Activated CD4-positive, alpha-beta T cell treated with anti-CD3 and anti-CD28 coated beads, Interleukin-10, Interleukin-2, amounts not matched to agents 100 ng/mL and 50 ng/mL, durations not matched to agents 16 hours and 8 hours (primary cell): ENCODE data around the gene LMOD1.
"Not testable (repeated sequence)": the region's sequence is repeated elsewhere in the genome, so short reads cannot be mapped to it uniquely, and the experiment has no call there.

Experiments
- DNase-seq: peaks from one replicate; pipeline ENCODE4 v3.0.0-alpha.2; 2020

The LMOD1 gene

DNA sequence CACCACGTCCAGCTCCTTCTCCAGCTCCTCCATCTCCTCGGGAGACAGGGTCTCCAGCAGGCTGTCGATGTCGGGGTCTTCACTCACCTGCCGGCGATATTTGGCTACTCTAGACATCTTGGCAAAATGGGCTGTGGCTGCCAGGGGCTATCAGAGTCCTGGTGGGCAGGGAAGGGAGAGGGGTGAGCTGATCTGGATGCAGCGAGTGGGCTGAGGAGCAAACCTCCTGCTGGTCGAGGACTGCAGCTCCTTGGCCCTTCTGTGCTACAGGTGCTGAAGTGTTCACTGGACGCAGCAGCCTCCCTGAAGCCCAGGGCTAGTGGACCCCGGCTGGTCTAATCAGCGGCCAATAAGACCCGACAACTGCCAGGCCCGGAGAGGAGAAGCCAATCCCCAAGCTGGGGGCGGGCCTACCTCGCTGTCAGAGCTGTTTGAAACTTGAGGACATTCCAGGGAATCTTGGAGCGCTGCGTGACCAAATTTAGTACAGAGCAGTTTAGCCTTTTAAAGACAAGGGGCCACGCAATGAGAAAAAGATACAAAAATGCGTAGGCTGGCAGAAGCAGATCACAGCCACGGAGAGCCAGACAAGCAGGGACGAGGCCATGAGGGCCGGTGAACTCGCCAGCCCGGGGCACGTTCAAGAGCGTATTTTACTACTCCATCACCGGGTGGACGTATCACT, at the start of gene LMOD1:
Gene LMOD1, minus strand, starts transcription at position 325 of the 685 bp plus-strand sequence. Its CDS starts 208 bp downstream, at position 117.
- DNase-seq: no peak

DNA sequence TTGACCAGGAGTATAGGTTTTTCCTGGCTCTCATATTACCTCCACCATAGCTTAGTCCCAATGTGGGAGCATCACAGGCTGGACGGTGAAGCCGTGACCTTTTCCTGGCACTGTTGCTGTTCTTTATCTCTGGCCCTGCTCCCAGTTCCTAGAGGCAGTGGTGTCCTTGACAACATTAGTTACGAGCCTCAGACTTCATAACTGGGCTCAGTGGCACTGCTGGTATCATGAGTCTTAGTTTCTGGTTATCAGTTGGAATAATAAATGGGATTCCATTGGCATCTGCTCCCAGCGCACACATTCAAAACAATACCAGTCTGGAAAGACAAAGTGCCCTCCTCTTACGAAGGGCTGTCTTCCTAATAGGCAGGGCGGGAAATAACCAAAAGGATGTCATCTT, 44.1 kb upstream of the LMOD1 start:
- no peak for DNase-seq

DNA sequence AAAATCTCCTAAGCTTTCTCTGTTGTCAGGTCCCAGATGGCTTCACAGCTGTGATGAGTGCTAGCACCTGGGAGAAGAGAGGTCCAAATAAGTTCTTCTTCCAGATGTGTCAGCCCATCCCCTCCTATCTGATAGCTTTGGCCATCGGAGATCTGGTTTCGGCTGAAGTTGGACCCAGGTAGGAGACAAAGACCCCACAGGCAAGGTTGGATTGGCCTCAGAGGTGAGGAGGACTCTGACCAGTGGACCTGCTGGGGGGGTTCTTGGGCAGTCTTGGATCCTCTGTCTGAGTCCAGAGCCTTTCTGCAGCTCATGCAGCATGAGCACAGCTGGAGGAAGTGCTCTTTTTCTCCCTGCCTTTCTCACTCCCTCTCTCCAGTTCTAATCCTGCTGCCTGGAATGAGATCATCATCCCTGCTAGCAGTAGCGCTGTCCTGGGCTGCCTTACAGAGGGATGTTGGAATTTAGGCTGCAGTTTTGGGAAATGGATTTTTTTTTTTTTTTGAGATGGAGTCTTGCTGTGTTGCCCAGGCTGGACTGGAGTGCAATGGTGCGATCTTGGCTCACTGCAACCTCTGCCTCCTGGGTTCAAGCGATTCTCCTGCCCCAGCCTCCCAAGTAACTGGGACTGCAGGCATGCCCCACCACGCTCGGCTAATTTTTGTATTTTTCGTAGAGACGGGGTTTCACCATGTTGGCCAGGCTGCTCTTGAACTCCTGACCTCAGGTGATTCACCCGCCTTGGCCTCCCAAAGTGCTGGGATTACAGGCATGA, 43.2 kb upstream of the LMOD1 start:
- DNase-seq: no peak

DNA sequence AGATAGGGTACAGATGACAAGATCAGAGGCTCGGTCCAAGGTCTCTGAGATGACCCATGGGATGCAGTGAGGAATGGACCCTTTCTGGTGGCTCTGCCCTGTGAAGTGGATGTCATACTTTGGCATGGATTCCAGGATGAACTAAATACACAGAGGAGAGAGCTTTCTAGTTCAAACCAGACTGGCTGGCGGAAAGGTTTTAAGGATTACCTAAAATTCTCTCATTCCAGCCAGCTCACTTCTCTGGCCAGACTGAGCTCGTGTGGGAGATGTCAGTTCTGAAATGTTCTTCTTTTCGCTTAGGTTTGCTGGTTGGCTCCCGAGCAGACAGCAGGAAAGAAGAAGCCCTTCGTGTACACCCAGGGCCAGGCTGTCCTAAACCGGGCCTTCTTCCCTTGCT, 42.3 kb upstream of the LMOD1 start:
- DNase-seq: no peak

DNA sequence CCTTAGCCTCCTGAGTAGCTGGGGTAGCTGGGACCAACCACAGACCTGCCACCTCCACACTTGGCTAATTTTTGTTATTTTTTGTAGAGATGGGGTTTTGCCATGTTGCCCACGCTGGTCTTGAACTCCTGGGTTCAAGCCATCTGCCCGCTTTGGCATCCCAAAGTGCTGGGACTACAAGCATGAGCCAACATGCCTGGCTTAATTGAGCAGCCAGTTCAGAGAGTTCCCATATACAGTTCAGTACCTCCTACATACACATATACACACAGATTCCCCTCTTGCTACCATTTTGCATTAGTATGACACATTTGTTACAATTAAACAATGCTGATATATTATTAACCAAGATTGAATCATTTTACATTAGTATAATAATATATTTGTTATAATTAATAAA, 39.0 kb upstream of the LMOD1 start:
- no peak for DNase-seq

DNA sequence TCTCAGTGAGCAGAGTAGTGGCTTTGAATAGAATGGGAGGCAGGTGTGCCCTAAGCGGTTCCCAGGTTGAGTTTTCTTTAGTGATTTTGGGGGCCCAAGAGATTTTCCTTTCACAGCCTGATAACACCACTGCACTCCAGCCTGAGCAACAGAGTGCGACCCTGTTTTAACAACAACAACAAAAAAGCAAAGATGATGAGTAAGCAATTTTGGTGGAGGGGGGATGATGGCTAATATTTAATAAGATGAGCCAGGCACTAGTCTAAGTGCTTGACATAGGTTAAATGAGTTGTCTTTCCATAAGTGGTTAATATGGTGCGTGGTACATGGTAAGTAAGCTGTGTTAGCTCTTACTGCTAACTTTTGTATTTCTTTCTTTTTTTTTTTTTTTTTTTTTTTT, 38.1 kb upstream of the LMOD1 start:
- no peak for DNase-seq

DNA sequence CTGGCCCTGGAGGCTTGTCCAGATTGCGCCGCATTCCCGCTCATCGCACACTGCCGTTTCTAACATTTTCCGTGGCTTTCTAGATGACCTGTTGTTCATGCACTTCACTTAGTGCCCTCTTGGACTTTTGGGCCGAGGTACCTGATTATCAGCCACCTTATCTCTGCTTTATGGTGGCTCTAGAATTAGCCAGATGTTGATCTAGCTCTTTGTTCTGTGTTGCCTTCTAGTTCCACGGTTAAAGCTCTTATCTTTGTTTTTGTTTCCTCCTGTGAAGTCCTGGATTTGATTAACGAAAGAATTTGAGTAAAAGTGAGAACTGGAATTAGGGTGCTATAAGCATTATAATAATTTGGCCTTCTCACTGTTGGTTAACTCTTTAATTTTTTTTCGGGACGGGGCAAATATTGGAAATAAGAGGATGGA, 37.0 kb upstream of the LMOD1 start:
- no peak for DNase-seq

DNA sequence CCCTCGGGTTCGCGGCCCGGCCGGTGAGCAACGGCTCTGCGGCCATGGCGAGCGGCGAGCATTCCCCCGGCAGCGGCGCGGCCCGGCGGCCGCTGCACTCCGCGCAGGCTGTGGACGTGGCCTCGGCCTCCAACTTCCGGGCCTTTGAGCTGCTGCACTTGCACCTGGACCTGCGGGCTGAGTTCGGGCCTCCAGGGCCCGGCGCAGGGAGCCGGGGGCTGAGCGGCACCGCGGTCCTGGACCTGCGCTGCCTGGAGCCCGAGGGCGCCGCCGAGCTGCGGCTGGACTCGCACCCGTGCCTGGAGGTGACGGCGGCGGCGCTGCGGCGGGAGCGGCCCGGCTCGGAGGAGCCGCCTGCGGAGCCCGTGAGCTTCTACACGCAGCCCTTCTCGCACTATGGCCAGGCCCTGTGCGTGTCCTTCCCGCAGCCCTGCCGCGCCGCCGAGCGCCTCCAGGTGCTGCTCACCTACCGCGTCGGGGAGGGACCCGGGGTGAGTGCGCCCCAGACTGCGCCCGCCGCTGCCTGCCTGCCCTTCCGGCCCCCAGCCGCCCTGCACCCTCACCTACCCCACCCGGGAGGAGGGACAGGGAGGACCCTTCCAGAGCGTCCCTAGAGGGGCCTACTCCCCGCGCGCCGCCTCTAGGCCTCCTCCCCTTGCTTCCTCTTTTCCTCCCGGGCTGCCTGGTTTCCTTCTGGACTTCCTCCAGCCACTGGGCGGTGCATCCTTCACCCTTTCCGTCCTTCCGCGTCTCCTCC, 36.5 kb upstream of the LMOD1 start, which contains the start of gene RNPEP:
Gene RNPEP, plus strand, starts transcription at position 26 of the 757 bp plus-strand sequence. Its CDS starts 19 bp downstream, at position 45.
- peak; percentile 48 for DNase-seq

DNA sequence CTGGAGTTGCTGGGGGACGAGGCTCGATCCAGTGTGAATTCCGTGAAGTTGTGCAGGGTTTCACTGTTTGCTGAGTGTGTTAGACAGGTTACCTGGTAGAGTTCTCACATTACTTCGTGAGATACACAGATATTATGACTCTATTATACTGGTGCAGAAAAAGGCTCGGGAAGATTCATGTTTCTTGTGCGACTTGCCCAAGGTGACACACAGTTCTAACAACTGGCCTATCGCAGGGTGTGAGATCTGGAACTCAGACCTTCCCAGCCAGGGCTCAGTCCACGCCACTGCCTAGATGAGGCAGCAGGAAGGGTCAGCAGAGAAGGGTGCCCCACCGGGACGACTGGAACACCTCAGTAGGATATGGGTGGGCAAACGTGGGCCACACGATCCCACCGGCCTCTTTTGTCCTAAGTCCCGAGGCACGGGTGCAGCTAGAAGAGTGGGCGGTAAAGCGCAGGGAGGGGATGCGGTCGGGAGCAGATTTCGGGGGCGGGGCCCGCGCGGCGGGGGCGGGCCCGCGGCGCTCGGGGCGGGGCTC, 35.8 kb upstream of the LMOD1 start:
- DNase-seq: peak; percentile 77

DNA sequence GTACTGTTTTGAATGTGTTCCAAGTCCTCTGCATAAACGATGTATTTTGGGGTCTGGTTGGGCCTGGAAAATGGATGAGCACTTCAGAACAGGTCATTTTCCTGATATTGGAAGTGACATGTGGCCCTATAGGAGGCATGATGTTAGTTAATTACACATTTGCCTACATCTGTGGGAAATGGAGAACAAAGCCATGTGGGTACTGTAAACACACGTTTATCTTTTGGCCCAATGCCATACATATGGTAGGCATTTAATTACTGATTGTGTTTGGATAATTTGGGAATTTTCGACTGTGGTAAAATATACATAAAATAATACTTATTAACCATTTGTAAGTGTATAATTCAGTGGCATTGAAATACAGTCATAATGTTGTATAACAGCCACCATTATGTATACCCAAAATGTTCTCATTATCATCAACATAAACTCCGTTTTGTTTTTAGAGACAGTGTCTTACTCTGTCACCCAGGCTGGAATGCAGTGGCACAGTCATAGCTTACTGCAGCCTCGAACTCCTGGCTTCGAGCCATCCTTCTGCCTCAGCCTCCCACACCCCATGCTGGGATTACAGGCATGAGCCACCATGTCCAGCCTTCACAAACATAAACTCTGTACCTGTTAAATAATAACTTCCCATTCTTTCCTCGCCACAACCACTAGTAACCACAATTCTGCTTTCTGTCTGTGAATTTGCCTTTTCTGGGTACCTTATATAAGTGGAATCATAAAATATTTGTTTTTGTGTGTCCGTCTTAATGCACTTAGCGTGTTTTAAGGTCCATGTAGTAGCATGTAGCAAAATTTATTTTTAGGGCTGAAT, 24.2 kb upstream of the LMOD1 start:
- no peak for DNase-seq

DNA sequence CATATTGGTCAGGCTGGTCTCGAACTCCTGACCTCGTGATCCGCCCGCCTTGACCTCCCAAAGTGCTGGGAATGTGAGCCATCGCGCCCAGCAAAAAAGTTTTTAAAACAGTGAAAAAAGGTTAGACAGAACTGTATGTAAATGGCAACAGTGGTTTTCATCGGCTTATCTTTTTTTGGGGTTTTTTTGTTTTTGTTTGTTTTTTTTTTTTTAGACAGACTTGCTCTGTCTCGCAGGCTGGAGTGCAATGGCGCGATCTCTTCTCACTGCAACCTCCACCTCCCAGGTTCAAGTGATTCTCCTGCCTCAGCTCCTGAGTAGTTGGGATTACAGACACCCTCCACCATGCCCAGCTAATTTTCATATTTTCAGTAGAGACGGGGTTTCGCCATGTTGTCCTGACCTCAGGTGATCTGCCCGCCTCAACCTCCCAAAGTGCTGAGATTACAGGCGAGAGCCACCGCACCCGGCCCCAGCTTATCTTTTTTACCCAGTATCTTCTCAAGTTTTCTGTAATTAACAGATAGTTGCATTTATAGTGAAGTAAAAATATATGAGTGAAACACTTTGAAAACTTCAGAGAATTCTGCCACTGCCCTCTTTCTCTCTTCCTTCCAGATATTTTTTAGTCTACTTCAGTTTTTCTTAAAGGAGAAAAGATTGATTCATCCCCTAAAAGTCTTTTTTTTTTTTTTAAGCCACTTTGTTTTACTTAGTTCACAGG, 22.0 kb upstream of the LMOD1 start:
- no peak for DNase-seq

DNA sequence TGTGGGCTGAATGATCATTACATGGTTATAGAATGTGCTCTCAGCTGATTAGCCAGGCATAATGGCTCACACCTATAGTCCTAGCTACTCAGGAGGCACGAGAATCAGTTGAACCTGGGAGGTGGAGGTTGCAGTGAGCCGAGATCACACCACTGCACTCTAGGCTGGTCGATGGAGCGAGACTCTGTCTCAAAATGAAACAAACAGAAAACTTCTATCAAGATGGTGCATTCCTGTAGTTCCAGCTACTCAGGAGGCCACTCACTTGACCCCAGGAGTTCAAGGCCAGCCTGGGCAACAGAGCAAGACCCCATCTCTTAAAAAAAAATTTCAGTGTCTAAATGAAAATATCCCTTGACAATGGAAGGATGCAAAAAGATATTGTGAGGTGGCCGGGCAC, 19.8 kb upstream of the LMOD1 start:
- DNase-seq: no peak

DNA sequence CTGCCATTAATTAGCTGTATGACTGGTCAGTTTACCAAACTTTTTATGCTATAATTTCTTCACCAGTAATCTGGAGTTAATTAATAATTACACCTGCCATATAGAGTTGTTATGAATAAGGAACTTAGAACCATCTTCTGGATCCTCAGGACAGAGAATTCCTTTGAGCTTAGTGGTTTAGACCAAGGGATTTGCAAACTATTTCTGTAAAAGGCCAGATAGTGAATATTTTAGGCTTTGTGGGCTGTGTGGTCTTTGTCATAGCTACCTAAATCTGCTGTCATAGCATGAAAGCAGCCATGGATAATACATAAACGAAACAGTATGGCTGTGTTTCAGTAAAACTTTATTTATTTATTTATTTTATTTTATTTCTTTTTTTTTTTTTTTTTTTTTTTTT, 17.9 kb upstream of the LMOD1 start:
- DNase-seq: no peak

DNA sequence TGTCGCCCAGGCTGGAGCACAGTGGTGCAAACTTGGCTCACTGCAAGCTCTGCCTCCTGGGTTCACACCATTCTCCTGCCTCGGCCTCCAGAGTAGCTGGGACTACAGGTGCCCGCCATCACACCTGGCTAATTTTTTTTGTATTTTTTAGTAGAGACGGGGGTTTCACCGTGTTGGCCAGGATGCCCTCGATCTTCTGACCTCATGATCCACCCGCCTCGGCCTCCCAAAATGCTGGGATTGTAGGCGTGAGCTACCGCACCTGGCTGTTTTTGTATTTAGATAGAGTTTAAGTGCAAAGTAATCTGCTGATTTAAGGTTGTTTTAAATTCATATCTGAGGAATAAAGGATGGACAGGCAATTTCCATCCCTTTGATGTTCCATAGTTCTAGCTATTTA, 16.0 kb upstream of the LMOD1 start:
- DNase-seq: not testable (repeated sequence)

DNA sequence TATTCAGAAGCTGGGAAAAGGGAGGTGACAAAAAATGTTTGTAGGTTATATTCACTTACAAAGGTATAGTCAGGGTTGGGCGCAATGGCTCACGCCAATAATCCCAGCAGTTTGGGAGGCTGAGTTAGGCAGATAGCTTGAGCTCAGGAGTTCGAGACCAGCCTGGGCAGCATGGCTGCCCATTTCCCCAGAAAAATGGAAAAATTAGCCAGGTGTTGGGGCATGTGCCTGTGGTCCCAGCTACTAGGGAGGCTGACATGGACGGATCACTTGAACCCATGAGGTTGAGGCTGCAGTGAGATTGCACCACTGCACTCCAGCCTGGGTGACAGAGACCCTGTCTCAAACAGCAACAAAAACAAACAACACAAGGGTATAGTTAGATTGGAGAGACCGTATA, 12.0 kb upstream of the LMOD1 start:
- DNase-seq: no peak

DNA sequence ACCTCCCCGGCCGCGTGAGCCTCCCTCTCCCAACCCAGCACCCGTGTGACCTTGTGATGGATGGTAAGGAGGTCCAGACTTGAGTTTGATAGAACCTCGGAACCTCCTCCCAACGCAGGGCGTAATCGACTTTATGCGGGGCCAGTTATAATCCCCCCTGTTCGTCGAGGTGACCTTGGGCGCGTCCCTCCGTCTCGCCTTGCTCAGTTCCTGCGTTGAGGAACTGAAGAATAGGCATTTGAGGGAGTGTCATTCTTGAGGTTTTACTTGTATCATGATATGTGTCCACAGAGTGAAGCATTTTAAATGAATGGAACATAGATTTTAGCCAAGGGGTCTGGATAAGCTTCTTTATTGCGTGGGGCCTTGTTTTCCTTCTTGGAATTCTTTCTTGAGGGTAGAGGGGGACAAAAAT, 9.4 kb upstream of the LMOD1 start:
- no peak for DNase-seq

DNA sequence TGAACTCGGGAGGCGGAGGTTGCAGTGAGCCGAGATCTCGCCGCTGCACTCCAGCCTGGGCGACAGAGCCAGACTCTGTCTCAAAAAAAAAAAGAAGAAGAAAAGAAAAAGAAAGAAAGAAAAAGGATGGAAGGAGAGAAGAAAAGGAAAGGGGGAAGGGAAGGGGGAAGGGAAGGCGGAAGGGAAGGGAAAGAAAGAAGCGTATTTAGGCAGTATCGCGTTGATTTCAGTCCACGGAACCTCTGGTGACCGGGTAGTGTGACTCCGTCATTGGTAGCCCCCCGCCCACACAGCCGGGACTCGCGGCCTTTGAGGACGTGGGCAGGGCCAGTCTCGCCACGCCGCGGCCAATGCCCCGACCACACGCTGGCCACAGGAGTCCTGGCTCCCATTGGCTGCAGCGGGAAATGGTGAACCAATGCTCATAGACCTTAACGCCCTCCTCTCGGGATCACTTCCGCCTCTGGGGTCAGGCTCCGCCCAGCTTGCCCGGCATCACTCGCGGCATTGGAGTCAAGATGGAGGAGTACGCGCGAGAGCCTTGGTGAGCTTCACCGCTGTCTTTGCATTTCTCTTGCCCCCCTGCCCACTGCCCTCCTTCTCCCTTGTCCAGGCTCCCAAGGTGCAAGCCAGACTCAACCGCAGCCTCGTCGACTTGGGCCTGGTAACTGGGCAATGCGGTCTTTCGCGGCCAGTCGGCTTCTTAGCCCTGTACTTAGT, 8.8 kb upstream of the LMOD1 start, which contains the start of gene TIMM17A:
Gene TIMM17A, plus strand, starts transcription at position 495 of the 720 bp plus-strand sequence. Its CDS starts 24 bp downstream, at position 519.
- DNase-seq: peak; percentile 98

DNA sequence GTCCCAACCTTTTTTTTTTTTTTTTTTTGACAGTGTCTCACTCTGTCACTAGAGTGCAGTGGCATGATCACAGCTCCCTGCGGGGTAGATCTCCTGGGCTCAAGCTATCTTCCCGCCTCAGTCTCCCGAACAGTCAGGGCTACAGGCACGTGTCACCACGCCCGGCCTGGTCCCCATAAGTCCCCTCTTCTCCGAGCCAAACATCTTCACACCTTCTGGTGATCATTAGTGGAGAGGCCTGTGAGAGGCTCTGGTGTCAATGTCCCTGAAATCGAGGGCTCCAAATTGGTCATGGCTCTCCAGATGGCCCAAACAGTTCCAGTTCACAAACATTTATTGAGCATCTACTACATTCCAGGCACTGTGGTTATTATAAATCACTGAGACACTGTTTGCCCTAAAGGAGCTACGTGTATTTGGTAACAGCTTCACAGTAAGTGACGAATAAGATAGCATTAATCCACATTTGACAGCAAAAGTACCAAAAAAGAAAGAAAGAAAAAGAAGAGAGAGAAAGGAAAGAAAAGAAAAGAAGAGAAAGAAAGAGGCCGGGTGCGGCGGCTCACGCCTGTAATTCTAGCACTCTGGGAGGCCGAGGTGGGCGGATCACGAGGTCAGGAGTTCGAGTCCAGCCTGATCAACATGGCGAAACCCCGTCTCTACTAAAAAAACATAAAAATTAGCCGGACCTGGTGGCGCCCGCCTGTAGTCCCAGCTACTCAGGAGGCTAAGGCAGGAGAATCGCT, 8.1 kb upstream of the LMOD1 start:
- peak; percentile 19 for DNase-seq

DNA sequence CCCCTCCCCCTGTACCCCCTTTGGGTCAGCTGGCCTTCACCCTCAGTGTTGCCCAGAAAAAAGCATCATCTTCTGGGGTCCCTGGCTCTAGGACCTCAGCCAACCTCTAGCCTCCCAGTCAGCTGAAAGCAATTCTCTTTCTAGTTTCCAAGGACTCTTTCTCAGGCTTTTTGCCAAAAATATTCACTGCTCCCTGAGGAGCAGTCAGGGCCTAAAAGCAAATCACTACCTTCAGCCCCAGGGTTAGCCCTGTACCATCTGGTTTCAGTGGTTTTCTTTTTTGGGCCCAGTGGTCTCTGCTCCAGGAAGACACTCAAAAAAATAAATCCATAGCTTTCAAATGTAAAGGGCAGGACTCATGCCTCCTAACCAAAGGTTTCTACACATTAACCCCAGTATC, 3.1 kb upstream of the LMOD1 start:
- no peak for DNase-seq

DNA sequence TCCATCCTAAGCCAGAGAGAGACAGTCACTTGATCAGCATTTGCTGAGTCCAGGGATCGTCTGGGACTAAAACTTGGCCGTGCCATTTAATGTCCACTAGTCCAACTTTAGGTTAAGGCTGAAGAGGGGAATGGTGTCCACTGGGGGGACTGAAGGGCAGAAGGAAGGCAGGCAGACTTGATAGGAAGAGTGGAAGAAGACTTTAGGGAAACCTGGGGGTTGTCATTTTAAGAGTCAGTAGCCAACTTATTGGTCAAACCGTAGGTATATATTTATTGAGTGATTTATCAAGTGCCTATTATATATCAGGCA, 1.3 kb upstream of the LMOD1 start:
- no peak for DNase-seq
